Spleen (tissue), 11 donors: ENCODE results near the gene TRAF7. TPM values are rescaled to one million over a fixed set of nuclear protein-coding genes. Genes with fewer than 3 reads are reported as not detected.
A peak's percentile ranks its signal among the peaks of the same experiment; 100 is the strongest.

Source experiments
- DNase-seq: peaks from one replicate; pipeline ENCODE4 v3.0.0-alpha.2; 2020
- H3K27ac ChIP-seq, 8 donors: fragments of 200-600 bp; sonication (generic) in 7 of 8; 1 replicate in 4 of 8; 2 replicates in 4 of 8; pipeline versions ENCODE4 v1.5.0 to v1.8.0; 2016 to 2021; ENCODE audit warnings: inconsistent platforms in 4 of 8, mild to moderate bottlenecking in 4 of 8, moderate library complexity in 1 of 8
- H3K27me3 ChIP-seq, 7 donors: fragments of 200-600 bp; sonication (generic) in 6 of 7; replicated peaks in 1 of 7; 1 replicate in 4 of 7; 2 replicates in 3 of 7; pipeline versions ENCODE4 v1.5.0 to v1.8.0; 2016 to 2021; ENCODE audit warnings: inconsistent platforms in 3 of 7, mild to moderate bottlenecking in 1 of 7
- H3K36me3 ChIP-seq, 6 donors: fragments of 200-600 bp; sonication (generic) in 5 of 6; 1 replicate in 4 of 6; 2 replicates in 2 of 6; pipeline versions ENCODE4 v1.5.0 to v1.8.0; 2016 to 2021; ENCODE audit warnings: inconsistent platforms in 2 of 6
- H3K4me1 ChIP-seq, 6 donors: fragments of 200-600 bp; sonication (generic) in 5 of 6; 1 replicate in 3 of 6; 2 replicates in 3 of 6; pipeline versions ENCODE4 v1.5.0 to v1.8.0; 2016 to 2021; ENCODE audit warnings: inconsistent platforms in 3 of 6
- H3K4me3 ChIP-seq, 8 donors: fragments of 200-600 bp; sonication (generic) in 7 of 8; 1 replicate in 4 of 8; 2 replicates in 4 of 8; pipeline versions ENCODE4 v1.5.0 to v1.8.0; 2016 to 2021; ENCODE audit warnings: inconsistent platforms in 4 of 8, mild to moderate bottlenecking in 4 of 8, moderate library complexity in 2 of 8
- H3K9me3 ChIP-seq, 8 donors: fragments of 200-600 bp; sonication (generic) in 7 of 8; 1 replicate in 4 of 8; 2 replicates in 4 of 8; pipeline versions ENCODE4 v1.5.0 to v1.8.0; 2016 to 2021; ENCODE audit warnings: inconsistent platforms in 4 of 8
- POLR2A ChIP-seq, 3 donors: fragments of 450-650 bp; IDR thresholded peaks; one replicate each; pipeline ENCODE4 v1.5.1; 2017; ENCODE audit warnings: antibody characterized with exemption in 3 of 3, mild to moderate bottlenecking in 1 of 3
- POLR2AphosphoS5 ChIP-seq, 3 donors: sonication (generic); formaldehyde crosslinking; IDR thresholded peaks; one replicate each; pipeline ENCODE4 v1.5.1; 2017; ENCODE audit warnings: antibody characterized with exemption in 3 of 3
- WGBS, 5 donors: extraction: QIAGEN DNeasy Blood & Tissue Kit in 3 of 5; methylation state at CpG; one replicate each; pipeline versions ENCODE4 v1.1.5 to v1.1.7; 2013 to 2018; 5-methylcytosine and 5-hydroxymethylcytosine counted together
- intact Hi-C: fragments of 100-400 bp; cut with DNase I; formaldehyde crosslinking; loops from one replicate; pipeline ENCODE4 v1.15.0; 2023; ENCODE audit warnings: low total_unique reads
- polyA plus RNA-seq, 3 donors: library from polyadenylated mRNA; stranded (reverse); fragments of 200-250 nt; gene quantifications; one replicate each; pipeline ENCODE4 v1.2.1, GENCODE V29; 2013
- total RNA-seq, 7 donors: library from RNA; depleted of rRNA in 3 of 7; stranded (reverse); fragments of >200 nt in 3 of 7; fragmentation: NEBNext Ultra II Directional in 4 of 7; extraction: Animal tissue kit (Norgen Biotek cat#: 25700) in 4 of 7; gene quantifications; one replicate each; pipeline versions ENCODE4 v1.1.0 to v1.2.1, GENCODE V29; 2016 to 2021
- TF ChIP-seq, protein P1 (sequence below), 11 experiments: fragments of 200-600 bp in 7 of 11; fragments of 450-650 bp in 4 of 11; sonication (generic) in 4 of 11; IDR thresholded peaks in 8 of 11; conservative IDR thresholded peaks in 3 of 11; 1 replicate in 7 of 11; 2 replicates in 4 of 11; pipeline versions ENCODE4 v1.4.0 to v1.8.0; 2016 to 2021; ENCODE audit warnings: antibody characterized with exemption in 11 of 11, inconsistent platforms in 4 of 11, mild to moderate bottlenecking in 1 of 11
- donor health status: healthy with polysubstance abuse.
- donor health status: DM: no; HTN: no; CAD: no; lungs with moderate emphysema.
- donor health status: DM: no; HTN: no; CAD: no.
- donor health status: Bipolar disorder and iron deficiency.
- donor health status: healthy.
- donor health status: DM: no; HTN: no; CAD: no.
- donor health status: DM: yes; HTN: yes; CAD: no.

The TRAF7 gene
- total and polyA plus RNA-seq, 10 donors = 22.0 to 63.9 (median 44.1) TPM

DNA sequence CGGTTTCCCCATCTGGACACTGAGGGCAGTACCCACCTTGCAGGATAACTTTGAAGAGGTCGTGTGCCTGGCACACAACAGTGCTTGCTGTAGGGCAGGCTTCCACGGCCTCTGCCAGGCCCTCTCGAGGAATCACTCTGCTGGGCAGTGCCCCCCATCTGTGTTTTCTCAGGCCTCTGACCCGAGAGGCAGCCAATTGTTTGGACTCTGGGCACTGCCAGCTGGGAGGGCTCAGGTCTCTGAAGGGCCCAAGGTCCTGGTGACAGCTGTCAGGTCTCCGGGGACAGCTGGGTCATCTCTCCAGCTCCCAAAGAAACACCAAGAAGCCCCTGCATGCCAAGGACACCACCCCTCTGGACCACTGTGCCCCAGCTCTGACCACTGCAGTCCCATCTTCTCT is 8.2 kb upstream of the TRAF7 start:
- Histone ChIP-seq H3K27ac (peak overlapping the region in 3 of 8 donors; percentile 54 to 69 (median 60)), H3K27me3 (peaks cover 0 to 21% (median 0%) of the 10 kb centered on the region in 7 donors), H3K4me1 (peaks cover 24 to 50% (median 45%) of the 10 kb centered on the region in 6 donors), H3K9me3 (no peaks in the 10 kb centered on the region), H3K36me3 (peaks cover 0 to 16% (median 9%) of the 10 kb centered on the region in 6 donors), H3K4me3 (no peak overlapping the region)
- WGBS, 5 donors = 63 to 94% (median 78%) methylated on average over 3 to 6 of the region's 6 CpGs
- DNase-seq = peak; percentile 69
- TF ChIP-seq, protein P1, sequence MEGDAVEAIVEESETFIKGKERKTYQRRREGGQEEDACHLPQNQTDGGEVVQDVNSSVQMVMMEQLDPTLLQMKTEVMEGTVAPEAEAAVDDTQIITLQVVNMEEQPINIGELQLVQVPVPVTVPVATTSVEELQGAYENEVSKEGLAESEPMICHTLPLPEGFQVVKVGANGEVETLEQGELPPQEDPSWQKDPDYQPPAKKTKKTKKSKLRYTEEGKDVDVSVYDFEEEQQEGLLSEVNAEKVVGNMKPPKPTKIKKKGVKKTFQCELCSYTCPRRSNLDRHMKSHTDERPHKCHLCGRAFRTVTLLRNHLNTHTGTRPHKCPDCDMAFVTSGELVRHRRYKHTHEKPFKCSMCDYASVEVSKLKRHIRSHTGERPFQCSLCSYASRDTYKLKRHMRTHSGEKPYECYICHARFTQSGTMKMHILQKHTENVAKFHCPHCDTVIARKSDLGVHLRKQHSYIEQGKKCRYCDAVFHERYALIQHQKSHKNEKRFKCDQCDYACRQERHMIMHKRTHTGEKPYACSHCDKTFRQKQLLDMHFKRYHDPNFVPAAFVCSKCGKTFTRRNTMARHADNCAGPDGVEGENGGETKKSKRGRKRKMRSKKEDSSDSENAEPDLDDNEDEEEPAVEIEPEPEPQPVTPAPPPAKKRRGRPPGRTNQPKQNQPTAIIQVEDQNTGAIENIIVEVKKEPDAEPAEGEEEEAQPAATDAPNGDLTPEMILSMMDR (IDR thresholded peaks at IDR 0.05 in 8 of 11, conservative IDR thresholded peaks at IDR 0.05 in 3 of 11) = no peak
- TF ChIP-seq POLR2AphosphoS5 (IDR thresholded peaks at IDR 0.05) (no peak), POLR2A (IDR thresholded peaks at IDR 0.05) (no peak)
- intact Hi-C loops = no loop called here

DNA sequence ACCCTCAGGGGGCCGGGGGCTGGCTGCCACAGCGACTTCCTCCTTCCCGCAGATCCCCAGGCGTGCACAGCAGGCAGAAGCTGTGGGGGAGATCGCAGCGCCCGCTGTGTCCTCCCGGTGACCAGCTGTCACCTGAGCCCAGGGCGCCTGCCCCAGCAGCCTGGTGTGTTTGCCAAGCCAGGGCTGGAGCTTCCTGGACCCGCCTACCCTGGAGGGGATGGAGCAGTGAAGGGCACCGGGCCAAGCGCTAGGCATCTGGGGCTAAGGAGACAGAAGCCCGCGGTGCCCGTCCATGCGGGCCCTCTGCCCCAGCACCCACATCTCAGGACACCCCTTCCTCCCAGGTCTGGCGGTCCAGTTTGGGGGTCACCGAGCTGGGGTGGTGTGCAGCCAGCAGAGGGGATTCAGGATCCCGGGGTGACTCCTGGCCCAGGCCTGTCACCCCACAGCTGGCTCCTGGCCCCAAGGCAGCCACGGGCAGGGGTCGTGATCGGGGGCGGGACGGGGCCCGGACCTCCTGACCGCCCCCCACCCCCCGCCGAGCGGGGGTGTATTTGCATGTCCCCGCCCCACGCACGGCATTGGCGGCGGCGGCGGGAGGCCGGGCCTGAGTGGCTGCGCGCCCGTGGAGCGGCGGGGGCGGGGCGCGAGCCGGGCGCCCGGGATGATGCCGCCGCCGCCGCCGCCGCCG is 7.5 kb upstream of the TRAF7 start, which contains the start of gene RAB26:
RAB26 (plus strand) TSS at position 645 of the 691 bp plus-strand sequence. CDS start 159 bp downstream, outside the sequence.
- peaks cover 32 to 57% (median 53%) of the 10 kb centered on the region in 6 donors for H3K4me1 ChIP-seq
- no peaks in the 10 kb centered on the region for H3K9me3 ChIP-seq
- intact Hi-C loops = no loop called here
- peaks cover 0 to 21% (median 0%) of the 10 kb centered on the region in 7 donors for H3K27me3 ChIP-seq
- peak; percentile 88 for DNase-seq
- H3K36me3 ChIP-seq = peaks cover 0 to 23% (median 9%) of the 10 kb centered on the region in 6 donors
- no peak for TF ChIP-seq POLR2A (IDR thresholded peaks at IDR 0.05)
- TF ChIP-seq POLR2AphosphoS5 (IDR thresholded peaks at IDR 0.05) = peak in 2 of 3 donors; percentile 62 to 64
- H3K4me3 ChIP-seq = peak within 1 kb of the TSS; percentile 28 to 76 (median 46)
- WGBS, 5 donors = 0 to 8% (median 4%) methylated on average over 13 to 55 of the region's 55 CpGs
- H3K27ac ChIP-seq = peak within 1 kb of the TSS in 6 of 8 donors; percentile 26 to 69 (median 56)

DNA sequence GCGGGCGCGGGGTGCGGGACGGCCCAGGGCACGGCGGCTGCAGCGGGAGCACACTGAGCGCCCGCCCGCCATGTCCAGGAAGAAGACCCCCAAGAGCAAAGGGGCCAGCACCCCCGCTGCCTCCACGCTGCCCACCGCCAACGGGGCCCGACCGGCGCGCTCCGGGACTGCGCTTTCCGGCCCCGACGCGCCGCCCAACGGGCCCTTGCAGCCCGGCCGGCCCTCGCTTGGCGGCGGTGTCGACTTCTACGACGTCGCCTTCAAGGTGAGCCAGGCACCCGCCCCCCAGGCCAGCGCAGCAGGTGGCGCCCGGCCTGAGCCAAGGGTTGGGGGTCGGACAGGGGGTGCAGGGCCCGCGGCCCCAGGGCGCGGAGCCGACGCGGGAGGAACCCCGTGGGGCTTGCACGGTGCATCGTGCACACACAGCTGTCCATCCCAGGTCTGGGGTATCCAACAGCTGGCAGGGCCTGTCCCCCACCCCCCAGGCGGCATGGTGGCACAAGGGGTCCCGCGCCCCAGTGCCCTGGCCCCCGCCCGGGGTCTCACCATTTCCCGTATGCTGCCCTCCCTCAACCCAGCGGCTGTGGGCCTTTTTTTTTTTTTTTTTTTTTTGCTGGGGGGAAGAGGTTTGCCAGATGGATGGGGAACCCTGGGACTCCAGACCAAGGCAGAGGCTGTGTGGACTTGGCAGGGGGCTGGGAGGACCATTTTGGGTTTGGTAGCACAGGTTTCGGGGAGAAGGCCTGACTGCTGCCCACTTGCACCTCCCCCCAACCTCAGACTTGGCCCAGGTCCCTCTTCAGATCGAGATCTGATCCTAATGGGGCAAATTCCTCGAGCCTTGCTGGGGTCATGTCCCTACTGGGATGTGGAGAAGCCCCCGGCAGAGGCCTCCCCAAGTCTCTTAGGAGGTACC is 6.6 kb upstream of the TRAF7 start:
- Histone ChIP-seq H3K27ac (no peak overlapping the region), H3K4me1 (peaks cover 39 to 66% (median 61%) of the 10 kb centered on the region in 6 donors), H3K4me3 (peak overlapping the region; percentile 16 to 76 (median 46)), H3K9me3 (no peaks in the 10 kb centered on the region), H3K36me3 (peaks cover 0 to 32% (median 9%) of the 10 kb centered on the region in 6 donors), H3K27me3 (peaks cover 0 to 21% (median 0%) of the 10 kb centered on the region in 7 donors)
- peak; percentile 84 for DNase-seq
- intact Hi-C loops = no loop called here
- TF ChIP-seq, protein P1 (IDR thresholded peaks at IDR 0.05 in 8 of 11, conservative IDR thresholded peaks at IDR 0.05 in 3 of 11) = no peak
- TF ChIP-seq POLR2A (IDR thresholded peaks at IDR 0.05) (no peak), POLR2AphosphoS5 (IDR thresholded peaks at IDR 0.05) (no peak)
- 2 to 3% (median 3%) methylated on average over 29 to 62 of the region's 62 CpGs for WGBS, 5 donors

DNA sequence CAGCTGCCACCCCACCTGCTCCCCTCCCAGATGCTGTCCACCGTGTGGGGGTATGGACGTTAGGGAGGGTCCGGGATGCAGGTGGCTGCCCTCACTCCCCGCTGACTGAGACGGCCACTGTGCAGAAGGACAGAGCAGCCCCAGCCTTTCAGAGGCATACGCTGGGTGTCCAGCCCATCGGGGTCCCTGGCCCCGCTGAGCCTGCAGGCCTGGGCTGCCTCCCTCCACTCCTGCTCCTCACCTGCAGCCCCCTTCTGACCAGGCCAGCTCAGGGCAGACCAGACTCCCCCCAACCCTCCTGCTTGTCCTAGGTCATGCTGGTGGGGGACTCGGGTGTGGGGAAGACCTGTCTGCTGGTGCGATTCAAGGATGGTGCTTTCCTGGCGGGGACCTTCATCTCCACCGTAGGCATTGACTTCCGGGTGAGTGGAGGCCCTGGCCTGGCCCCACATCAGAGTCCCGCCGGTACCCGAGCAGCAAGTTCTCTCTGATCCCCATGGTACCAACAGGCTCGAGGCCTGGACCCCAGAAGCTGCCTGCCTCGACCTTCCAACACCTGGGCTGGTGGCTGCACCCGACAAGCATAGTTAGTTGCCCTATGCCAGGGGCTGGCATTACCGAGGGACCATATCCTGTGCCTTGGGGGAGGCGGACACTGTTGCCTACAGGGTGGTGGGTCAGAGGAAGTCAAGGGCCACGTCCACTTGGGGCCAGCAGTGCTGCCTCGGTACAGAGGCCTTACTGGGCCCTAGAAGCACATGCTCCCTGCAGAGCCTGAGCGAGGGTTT is 5.8 kb upstream of the TRAF7 start:
- Histone ChIP-seq H3K9me3 (no peaks in the 10 kb centered on the region), H3K27me3 (peaks cover 0 to 21% (median 0%) of the 10 kb centered on the region in 7 donors), H3K36me3 (peaks cover 0 to 35% (median 9%) of the 10 kb centered on the region in 6 donors), H3K4me1 (peaks cover 45 to 74% (median 70%) of the 10 kb centered on the region in 6 donors), H3K4me3 (peak overlapping the region in 1 of 8 donors; percentile 76), H3K27ac (no peak overlapping the region)
- intact Hi-C loops = loop anchor here (5.0 kb wide), 1 partner anchor 123 kb away; the partner anchor contains the start of gene NHERF2
- peak in 2 of 3 donors; percentile 4 to 26 for TF ChIP-seq POLR2AphosphoS5 (IDR thresholded peaks at IDR 0.05)
- TF ChIP-seq, protein P1 (IDR thresholded peaks at IDR 0.05 in 8 of 11, conservative IDR thresholded peaks at IDR 0.05 in 3 of 11) = no peak
- no peak for TF ChIP-seq POLR2A (IDR thresholded peaks at IDR 0.05)
- WGBS, 5 donors = 54 to 63% (median 61%) methylated on average over 14 to 24 of the region's 24 CpGs
- peak; percentile 69 for DNase-seq
